Duodenal mucosa (tissue), 2 donors: Measurements from ENCODE around the gene GDI1.
A peak's percentile ranks its signal among the peaks of the same experiment; 100 is the strongest.

Experiments
- H3K27ac ChIP-seq: one replicate; pipeline ENCODE4 v1.7.0; 2013; ENCODE audit warnings: low read depth, low read length
- H3K27me3 ChIP-seq, 2 donors: one replicate each; pipeline ENCODE4 v1.7.0; 2013; ENCODE audit warnings: low read length in 2 of 2, control low read depth in 1 of 2; ENCODE audit not compliant: insufficient read depth in 2 of 2, control insufficient read depth in 1 of 2
- H3K36me3 ChIP-seq, 2 donors: one replicate each; pipeline ENCODE4 v1.7.0; 2013; ENCODE audit warnings: low read length in 2 of 2, control low read depth in 1 of 2; ENCODE audit not compliant: insufficient read depth in 2 of 2, control insufficient read depth in 1 of 2
- H3K4me1 ChIP-seq, 2 donors: one replicate each; pipeline ENCODE4 v1.7.0; 2013; ENCODE audit warnings: low read length in 2 of 2, control low read depth in 1 of 2; ENCODE audit not compliant: insufficient read depth in 2 of 2, control insufficient read depth in 1 of 2
- H3K4me3 ChIP-seq, 2 donors: one replicate each; pipeline ENCODE4 v1.7.0; 2013; ENCODE audit warnings: low read length in 2 of 2, low read depth in 1 of 2
- H3K9ac ChIP-seq, 2 donors: one replicate each; pipeline ENCODE4 v1.7.0; 2013; ENCODE audit warnings: low read length in 2 of 2, low read depth in 1 of 2
- H3K9me3 ChIP-seq, 2 donors: one replicate each; pipeline ENCODE4 v1.7.0; 2013; ENCODE audit warnings: low read length in 2 of 2, control low read depth in 1 of 2; ENCODE audit not compliant: control insufficient read depth in 1 of 2

The GDI1 gene

DNA sequence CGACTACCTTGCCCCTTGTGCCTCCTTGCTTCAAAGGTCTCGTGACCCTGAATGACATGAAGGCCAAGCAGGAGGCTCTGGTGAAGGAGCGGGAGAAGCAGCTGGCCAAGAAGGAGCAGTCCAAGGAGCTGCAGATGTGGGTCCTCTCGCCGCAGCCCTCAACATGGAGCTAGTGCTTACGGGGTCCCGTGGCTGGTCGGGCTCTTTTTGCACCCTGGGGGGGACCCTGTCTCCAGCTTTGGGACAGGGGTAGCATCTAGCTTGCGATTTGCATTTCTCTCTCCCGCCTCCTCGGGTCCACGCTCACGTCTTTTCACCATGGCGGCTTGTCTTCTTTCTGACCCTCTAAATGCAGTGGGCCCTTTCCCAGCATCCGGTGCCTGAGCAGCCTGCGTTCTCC, 8.8 kb downstream of the GDI1 start:
- H3K4me3 ChIP-seq = no peak overlapping the region
- peaks cover 12 to 14% of the 10 kb centered on the region in 2 donors for H3K4me1 ChIP-seq
- no peak overlapping the region for H3K9ac ChIP-seq
- no peaks in the 10 kb centered on the region for H3K27me3 ChIP-seq
- H3K27ac ChIP-seq = no peak overlapping the region
- no peaks in the 10 kb centered on the region for H3K9me3 ChIP-seq
- peaks cover 0 to 36% of the 10 kb centered on the region in 2 donors for H3K36me3 ChIP-seq

DNA sequence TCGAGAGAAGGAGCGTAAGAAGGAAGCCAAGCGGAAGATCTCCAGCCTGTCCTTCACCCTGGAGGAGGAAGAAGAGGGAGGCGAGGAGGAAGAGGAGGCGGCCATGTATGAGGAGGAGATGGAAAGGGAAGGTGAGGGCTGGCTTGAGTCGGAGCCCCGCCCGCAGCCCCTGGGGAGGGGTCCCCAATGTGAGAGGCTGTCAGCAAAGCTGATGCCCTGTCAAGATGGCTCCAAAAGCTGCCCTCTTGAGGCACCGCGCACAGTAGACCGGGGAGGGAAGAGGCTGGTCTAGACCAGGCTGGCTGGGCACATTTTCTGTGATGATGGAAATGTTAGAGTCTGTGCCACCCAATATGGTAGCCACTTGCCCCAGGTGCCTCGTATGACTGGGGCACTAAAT, 9.5 kb downstream of the GDI1 start:
- peaks cover 12 to 14% of the 10 kb centered on the region in 2 donors for H3K4me1 ChIP-seq
- H3K9me3 ChIP-seq = no peaks in the 10 kb centered on the region
- no peak overlapping the region for H3K27ac ChIP-seq
- no peak overlapping the region for H3K4me3 ChIP-seq
- peaks cover 0 to 36% of the 10 kb centered on the region in 2 donors for H3K36me3 ChIP-seq
- no peaks in the 10 kb centered on the region for H3K27me3 ChIP-seq
- no peak overlapping the region for H3K9ac ChIP-seq

DNA sequence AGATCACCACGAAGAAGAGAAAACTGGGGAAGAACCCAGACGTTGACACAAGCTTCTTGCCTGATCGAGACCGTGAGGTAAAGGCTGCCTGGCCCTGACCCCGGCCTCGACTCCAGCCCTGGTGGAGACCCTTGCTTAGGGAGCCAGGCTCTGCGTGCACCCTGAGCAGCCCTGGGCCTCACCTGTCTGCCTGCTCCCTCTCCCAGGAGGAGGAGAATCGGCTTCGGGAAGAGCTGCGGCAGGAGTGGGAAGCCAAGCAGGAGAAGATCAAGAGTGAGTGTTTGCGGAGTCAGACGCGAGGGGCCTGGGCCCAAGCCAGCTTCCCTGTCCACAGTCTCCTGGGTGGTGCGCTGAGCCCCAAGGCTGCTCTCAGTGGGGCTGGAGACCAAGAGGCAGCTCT, 11.5 kb downstream of the GDI1 start:
- Histone ChIP-seq H3K36me3 (peaks cover 0 to 28% of the 10 kb centered on the region in 2 donors), H3K4me1 (peaks cover 12% of the 10 kb centered on the region in 2 donors), H3K27ac (no peak overlapping the region), H3K9me3 (no peaks in the 10 kb centered on the region), H3K4me3 (no peak overlapping the region), H3K9ac (no peak overlapping the region), H3K27me3 (no peaks in the 10 kb centered on the region)

DNA sequence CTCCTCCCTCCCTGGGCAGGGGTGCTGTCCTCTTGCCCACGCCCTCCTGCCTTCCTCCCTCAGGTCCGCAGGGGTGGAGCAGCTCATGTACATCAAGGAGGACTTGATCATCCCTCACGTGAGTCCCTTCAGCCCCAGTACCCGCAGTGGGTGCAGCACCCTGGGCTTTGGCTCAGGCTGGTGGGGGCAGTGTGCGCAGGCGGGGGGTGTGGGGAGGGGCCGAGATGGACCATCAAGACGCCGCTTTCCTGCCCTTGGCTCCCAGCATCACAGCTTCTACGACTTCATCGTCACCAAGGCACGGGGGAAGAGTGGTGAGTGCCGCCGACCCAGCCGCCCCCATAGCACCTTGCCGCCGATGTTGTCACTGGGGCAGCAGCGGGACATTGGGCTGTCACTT, 12.7 kb downstream of the GDI1 start:
- Histone ChIP-seq H3K9ac (no peak overlapping the region), H3K36me3 (peaks cover 0 to 28% of the 10 kb centered on the region in 2 donors), H3K27me3 (no peaks in the 10 kb centered on the region), H3K4me1 (peaks cover 7 to 11% of the 10 kb centered on the region in 2 donors), H3K4me3 (no peak overlapping the region), H3K9me3 (no peaks in the 10 kb centered on the region), H3K27ac (no peak overlapping the region)

DNA sequence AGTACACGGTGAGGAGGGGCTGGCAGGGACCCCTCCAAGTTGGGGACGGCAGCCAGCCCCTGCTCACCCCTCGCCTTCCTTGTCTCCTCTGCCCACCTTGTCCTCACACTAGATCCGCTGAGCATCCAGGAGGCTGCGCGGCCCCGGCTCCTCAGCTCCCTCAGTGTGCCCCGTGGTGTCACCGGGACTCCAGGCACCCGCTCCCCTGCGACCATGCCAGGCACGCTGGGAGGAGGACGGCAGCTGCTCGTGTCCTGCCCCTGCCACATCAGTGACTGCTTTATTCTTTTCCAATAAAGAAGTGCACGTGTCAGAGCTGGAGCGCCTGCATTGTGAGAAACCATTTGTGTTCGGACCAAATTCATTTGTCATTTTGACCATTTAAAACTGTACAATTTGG, 13.4 kb downstream of the GDI1 start:
- H3K4me1 ChIP-seq = peaks cover 0 to 4% of the 10 kb centered on the region in 2 donors
- H3K9ac ChIP-seq = no peak overlapping the region
- H3K27ac ChIP-seq = no peak overlapping the region
- H3K27me3 ChIP-seq = no peaks in the 10 kb centered on the region
- H3K36me3 ChIP-seq = peaks cover 0 to 28% of the 10 kb centered on the region in 2 donors
- no peak overlapping the region for H3K4me3 ChIP-seq
- H3K9me3 ChIP-seq = no peaks in the 10 kb centered on the region

DNA sequence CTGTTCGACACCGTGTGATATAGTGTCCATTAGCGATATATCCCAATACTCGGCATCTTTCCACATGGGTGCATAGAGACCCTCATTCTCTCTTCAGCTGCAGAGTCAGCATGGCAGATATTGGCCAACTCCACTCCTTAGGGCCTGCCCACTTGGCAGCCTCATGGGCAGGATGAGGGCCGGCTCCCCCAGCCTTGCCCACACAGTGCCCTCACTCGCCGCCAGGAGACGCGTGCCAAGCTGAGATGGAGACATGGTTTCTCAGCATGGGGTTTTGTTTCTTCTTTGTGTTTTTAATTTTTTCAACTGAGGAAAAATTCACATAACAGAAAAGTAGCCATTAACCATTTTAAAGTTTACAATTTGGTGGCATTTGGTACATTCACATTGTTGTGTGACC, 15.9 kb downstream of the GDI1 start:
- Histone ChIP-seq H3K4me3 (no peak overlapping the region), H3K9me3 (no peaks in the 10 kb centered on the region), H3K27me3 (no peaks in the 10 kb centered on the region), H3K36me3 (peaks cover 0 to 23% of the 10 kb centered on the region in 2 donors), H3K4me1 (no peaks in the 10 kb centered on the region), H3K9ac (no peak overlapping the region), H3K27ac (no peak overlapping the region)

DNA sequence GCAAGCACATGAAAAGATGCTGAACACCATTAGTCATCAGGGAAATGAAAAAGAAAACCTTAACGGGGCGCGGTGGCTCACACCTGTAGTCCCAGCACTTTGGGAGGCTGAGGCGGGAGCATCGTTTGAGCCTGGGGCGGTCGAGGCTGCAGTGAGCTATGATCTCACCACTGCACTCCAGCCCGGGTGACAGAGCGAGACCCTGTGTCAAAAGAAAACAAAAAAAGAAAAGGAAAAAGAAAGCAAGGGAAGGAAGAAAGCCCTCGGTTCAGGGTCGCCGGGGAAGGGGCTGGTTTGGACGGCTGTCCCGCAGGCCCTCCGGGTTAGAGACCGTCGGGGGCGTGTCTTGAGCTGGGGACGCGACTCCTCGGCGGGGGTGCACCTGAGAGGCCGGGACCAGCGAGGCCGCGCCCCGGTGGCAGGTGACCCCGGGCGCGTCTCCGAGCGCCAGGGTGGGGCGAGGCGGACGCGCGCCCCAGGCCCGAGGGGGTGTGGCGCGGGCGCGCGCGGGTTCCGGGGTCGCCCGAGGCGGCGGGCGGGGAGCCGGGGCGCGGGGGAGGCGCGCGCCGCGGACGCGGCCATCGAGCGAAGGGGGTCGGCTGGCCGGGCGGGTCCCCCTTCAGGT, 20.6 kb downstream of the GDI1 start:
- peaks cover 5 to 6% of the 10 kb centered on the region in 2 donors for H3K36me3 ChIP-seq
- H3K9me3 ChIP-seq = no peaks in the 10 kb centered on the region
- peak overlapping the region; percentile 38 to 62 for H3K4me3 ChIP-seq
- H3K27me3 ChIP-seq = no peaks in the 10 kb centered on the region
- peaks cover 6 to 8% of the 10 kb centered on the region in 2 donors for H3K4me1 ChIP-seq
- H3K27ac ChIP-seq = no peak overlapping the region
- peak overlapping the region in 1 of 2 donors; percentile 38 for H3K9ac ChIP-seq

DNA sequence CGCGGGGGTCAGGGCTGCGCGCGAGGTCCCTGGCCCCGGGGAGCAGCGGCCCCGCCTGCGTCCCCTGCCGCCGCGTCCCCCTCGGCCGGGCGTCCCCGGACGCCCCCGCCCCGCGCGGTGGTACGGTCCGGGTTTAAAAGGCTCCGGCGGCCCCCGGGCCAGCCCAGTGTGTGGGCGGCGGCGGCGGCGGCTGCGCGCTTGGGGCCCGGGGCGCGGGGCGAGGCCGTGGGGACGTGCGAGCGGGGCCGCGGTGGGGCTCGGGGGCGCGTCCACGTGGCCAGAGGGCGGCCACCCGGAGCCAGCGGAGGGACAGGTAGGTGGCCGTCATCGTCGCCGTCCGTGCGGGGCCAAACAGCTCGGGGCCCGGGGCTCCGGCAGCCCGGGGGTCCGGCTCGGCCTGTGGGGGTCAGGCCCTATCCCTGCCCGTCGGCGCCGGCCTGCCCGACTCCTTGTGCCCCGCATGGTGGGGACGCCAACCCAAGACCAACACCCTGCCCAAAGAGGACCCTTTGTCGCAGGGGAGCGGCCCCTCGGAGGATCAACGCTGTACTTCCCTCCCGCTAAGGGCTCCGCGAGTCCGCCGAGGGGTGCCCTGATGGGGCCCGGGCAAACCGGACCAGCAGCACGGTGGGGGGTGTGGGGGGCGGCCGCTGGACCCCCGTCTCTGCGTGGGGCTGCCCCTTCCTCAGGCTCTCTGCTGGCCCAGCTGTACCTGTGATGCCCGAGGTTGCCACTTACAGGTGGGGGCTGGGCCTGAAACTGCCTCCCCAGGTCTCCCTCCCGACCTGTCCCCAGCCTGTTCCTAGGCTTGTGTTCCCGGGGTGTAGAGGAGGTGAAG, 21.4 kb downstream of the GDI1 start, which contains the start of gene PLXNA3:
Gene PLXNA3, plus strand, starts transcription at position 166 of the 838 bp plus-strand sequence. CDS start 1,903 bp downstream, outside the sequence.
- Histone ChIP-seq H3K9ac (peak within 1 kb of the TSS; percentile 43 to 51), H3K4me1 (peaks cover 6 to 8% of the 10 kb centered on the region in 2 donors), H3K27me3 (no peaks in the 10 kb centered on the region), H3K27ac (peak within 1 kb of the TSS; percentile 32), H3K9me3 (no peaks in the 10 kb centered on the region), H3K36me3 (peaks cover 3 to 5% of the 10 kb centered on the region in 2 donors), H3K4me3 (peak within 1 kb of the TSS; percentile 60 to 64)

DNA sequence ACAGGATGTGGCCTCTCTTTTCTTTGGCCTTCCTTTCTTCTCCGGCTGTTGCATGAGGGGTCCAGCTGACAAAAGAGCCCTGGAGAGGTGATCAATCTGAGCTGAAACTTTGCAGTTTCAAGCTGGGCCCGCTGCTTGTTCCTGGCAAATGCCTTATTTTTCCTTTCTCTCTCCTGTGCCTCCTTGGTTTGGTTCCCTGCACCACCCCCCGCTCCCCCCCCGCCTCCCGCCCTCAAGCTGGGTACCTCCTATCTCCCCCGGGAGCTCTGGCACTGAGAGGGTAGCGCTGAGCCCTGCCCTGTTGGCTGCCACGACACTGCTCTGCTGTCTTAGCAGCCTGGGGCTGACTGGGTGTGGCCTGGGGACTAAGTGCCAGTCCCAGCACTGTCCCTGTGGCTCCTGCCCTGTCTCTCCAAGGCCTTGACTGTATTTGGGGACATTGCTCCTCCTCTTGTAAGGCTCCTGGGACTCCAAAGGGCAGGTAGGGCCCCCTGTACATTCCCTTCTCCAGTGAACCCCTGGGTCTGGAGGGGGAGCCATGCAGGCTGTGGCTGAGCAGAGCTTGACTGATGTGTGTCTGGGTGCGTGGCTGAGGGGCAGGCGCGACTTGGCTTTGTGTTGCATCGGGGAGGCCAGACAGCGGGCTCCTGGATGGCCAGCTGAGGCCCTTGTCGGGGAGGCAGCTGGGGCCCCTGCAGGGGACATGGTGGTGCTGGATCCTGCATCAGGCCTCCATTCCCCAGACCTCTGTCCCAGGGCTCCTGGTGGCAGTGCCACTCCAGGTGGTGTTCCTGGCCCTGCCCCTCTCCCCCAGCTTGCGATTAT, 22.2 kb downstream of the GDI1 start:
- Histone ChIP-seq H3K27ac (no peak overlapping the region), H3K4me1 (peaks cover 6 to 8% of the 10 kb centered on the region in 2 donors), H3K9me3 (no peaks in the 10 kb centered on the region), H3K27me3 (no peaks in the 10 kb centered on the region), H3K9ac (peak overlapping the region; percentile 43 to 51), H3K4me3 (peak overlapping the region; percentile 60 to 64), H3K36me3 (peaks cover 3 to 5% of the 10 kb centered on the region in 2 donors)
